ENCODE measurements around the gene WDR18.

The WDR18 gene

DNA sequence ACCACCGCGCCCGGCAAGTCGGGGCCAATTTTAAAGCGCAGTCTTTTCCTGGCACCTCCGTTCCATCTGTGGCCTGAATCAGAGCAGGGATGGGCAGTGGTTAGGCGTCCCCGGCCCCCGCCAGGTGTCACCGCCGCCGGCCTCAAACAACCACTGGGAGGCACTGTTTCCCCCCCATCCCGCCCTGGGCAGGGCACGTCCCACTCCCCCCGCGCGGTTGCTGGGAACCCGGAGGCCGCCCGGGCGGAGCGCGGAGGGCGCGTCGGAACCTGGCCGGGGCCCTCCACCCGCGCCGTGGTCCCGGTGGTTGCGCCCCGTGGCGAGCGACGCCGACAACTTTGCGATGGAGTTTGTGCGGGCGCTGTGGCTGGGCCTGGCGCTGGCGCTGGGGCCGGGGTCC, 15.9 kb downstream of the WDR18 start, which contains the start of gene GRIN3B:
Gene GRIN3B (plus strand): TSS at position 325 of the 400 bp plus-strand sequence. CDS start 19 bp downstream, at position 344.
- Histone ChIP-seq H3K9me3 (ENCODE audit: control insufficient read depth, low read length) (no peaks in the 10 kb centered on the region), H3K4me1 (ENCODE audit: control insufficient read depth, insufficient read depth, low read length, poor library complexity, severe bottlenecking) (peaks cover 24% of the 10 kb centered on the region), H3K36me3 (ENCODE audit: control insufficient read depth, insufficient read depth, low read length) (no peaks in the 10 kb centered on the region), H3K4me3 (ENCODE audit: insufficient read depth, low read depth, low read length, poor library complexity, severe bottlenecking) (no peak within 1 kb of the TSS), H3K27ac (ENCODE audit: insufficient read depth, low read length, poor library complexity, severe bottlenecking) (peak within 1 kb of the TSS; percentile 4), H3K27me3 (replicated peaks; ENCODE audit: control insufficient read depth, insufficient read depth, low read length, poor library complexity, severe bottlenecking) (peaks cover 18% of the 10 kb centered on the region)
- DNase-seq, result peak; percentile 42 to 47 (median 46)

DNA sequence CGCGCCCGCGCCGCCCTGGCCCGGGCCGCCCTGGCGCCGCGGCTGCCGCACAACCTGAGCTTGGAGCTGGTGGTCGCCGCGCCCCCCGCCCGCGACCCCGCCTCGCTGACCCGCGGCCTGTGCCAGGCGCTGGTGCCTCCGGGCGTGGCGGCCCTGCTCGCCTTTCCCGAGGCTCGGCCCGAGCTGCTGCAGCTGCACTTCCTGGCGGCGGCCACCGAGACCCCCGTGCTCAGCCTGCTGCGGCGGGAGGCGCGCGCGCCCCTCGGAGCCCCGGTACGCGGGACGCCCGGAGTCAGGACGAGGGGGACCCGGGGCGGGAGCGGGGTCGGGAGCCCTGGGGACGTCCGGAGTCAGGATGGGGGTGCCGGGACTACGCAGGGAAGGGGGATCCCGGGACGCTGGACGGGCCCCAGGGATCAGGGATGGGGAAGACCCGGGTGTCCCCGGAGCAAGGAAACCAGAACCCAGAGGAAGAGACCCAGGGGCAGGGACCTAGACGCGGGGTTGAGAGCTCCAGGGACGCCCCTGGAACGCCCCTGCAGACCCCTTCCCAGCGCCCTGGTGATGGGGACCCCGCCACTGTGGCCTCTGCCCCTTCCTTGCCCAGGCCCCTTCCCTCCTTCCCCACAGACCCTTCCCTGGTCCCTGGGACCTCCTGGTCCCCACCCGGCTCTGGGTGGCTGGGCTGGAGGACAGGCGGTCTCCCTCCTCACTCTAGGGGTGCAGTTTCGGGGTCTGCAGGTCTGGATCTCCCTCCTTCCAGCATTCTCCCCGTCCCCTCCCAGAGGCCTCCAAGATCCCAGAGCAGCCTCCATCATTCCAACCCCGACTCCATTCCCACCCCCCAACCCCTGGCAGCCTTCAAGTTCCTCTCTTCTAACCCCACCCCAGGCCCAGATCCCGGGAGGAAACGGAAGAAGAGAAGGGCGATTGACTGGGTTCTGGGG, 16.7 kb downstream of the WDR18 start:
- H3K36me3 ChIP-seq (ENCODE audit: control insufficient read depth, insufficient read depth, low read length), result no peaks in the 10 kb centered on the region
- no peak for DNase-seq
- H3K9me3 ChIP-seq (ENCODE audit: control insufficient read depth, low read length), result no peaks in the 10 kb centered on the region
- H3K27me3 ChIP-seq (replicated peaks; ENCODE audit: control insufficient read depth, insufficient read depth, low read length, poor library complexity, severe bottlenecking), result peaks cover 18% of the 10 kb centered on the region
- H3K27ac ChIP-seq (ENCODE audit: insufficient read depth, low read length, poor library complexity, severe bottlenecking), result peak overlapping the region; percentile 4
- H3K4me1 ChIP-seq (ENCODE audit: control insufficient read depth, insufficient read depth, low read length, poor library complexity, severe bottlenecking), result peaks cover 21% of the 10 kb centered on the region
- no peak overlapping the region for H3K4me3 ChIP-seq (ENCODE audit: insufficient read depth, low read depth, low read length, poor library complexity, severe bottlenecking)

DNA sequence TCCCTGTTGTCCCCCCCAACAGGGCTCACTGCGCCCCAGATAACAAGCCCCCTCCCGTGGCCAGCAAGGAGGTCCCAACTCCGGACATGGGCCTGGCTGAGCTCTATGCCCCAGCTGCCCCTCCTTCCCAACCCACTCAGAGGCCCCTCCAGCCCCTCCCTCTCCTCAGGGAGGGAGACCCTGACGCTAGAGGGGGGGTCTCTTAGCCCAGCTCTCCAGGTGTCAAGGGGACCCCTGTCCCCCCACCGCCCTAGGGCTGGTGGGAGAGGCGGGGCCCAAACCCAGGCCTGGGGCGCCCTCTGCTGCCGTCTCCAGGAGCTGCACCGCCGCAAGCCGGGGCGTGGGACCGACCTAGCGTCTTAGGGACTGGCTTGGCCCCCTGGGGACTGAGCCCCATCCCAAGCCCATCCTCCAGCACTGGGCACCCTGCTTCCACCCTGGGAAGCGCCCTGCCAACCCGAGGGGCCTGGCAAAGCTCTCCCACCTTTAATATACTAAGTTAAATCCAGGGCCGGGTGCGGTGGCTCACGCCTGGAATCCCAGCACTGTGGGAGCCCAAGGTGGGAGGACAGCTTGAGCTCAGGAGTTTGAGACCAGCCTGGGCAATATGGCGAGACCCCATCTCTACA, 17.5 kb downstream of the WDR18 start:
- no peaks in the 10 kb centered on the region for H3K36me3 ChIP-seq (ENCODE audit: control insufficient read depth, insufficient read depth, low read length)
- DNase-seq, result peak; percentile 37 to 50 (median 43)
- peak overlapping the region; percentile 4 for H3K27ac ChIP-seq (ENCODE audit: insufficient read depth, low read length, poor library complexity, severe bottlenecking)
- no peak overlapping the region for H3K4me3 ChIP-seq (ENCODE audit: insufficient read depth, low read depth, low read length, poor library complexity, severe bottlenecking)
- H3K27me3 ChIP-seq (replicated peaks; ENCODE audit: control insufficient read depth, insufficient read depth, low read length, poor library complexity, severe bottlenecking), result peaks cover 18% of the 10 kb centered on the region
- peaks cover 14% of the 10 kb centered on the region for H3K4me1 ChIP-seq (ENCODE audit: control insufficient read depth, insufficient read depth, low read length, poor library complexity, severe bottlenecking)
- no peaks in the 10 kb centered on the region for H3K9me3 ChIP-seq (ENCODE audit: control insufficient read depth, low read length)

DNA sequence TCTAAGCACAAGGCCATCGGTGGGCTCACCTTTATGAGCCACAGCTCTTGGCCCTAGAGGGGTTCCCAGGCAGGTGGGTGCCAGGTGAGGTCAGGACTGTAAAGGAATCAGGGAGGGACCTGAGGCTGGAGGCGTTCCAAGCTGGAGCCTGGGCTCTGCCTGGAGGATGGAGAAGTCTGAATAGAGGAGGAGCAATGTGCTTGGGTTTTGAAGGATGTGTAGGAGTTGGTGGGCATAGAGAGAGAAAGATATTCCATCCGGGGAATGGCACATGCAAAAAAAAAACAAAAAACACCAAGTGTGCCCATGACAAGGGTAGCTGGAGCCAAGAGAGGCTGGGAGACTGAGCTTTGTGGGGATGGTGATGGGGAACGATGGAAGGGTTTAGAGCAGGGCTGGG, 18.5 kb downstream of the WDR18 start:
- peaks cover 18% of the 10 kb centered on the region for H3K27me3 ChIP-seq (replicated peaks; ENCODE audit: control insufficient read depth, insufficient read depth, low read length, poor library complexity, severe bottlenecking)
- no peaks in the 10 kb centered on the region for H3K9me3 ChIP-seq (ENCODE audit: control insufficient read depth, low read length)
- no peak overlapping the region for H3K4me3 ChIP-seq (ENCODE audit: insufficient read depth, low read depth, low read length, poor library complexity, severe bottlenecking)
- H3K36me3 ChIP-seq (ENCODE audit: control insufficient read depth, insufficient read depth, low read length), result no peaks in the 10 kb centered on the region
- H3K27ac ChIP-seq (ENCODE audit: insufficient read depth, low read length, poor library complexity, severe bottlenecking), result no peak overlapping the region
- no peak for DNase-seq
- peaks cover 14% of the 10 kb centered on the region for H3K4me1 ChIP-seq (ENCODE audit: control insufficient read depth, insufficient read depth, low read length, poor library complexity, severe bottlenecking)

DNA sequence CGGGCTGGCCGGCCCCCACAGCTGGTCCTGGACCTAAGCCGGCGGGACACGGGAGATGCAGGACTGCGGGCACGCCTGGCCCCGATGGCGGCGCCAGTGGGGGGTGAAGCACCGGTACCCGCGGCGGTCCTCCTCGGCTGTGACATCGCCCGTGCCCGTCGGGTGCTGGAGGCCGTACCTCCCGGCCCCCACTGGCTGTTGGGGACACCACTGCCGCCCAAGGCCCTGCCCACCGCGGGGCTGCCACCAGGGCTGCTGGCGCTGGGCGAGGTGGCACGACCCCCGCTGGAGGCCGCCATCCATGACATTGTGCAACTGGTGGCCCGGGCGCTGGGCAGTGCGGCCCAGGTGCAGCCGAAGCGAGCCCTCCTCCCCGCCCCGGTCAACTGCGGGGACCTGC, 19.1 kb downstream of the WDR18 start:
- Histone ChIP-seq H3K27me3 (replicated peaks; ENCODE audit: control insufficient read depth, insufficient read depth, low read length, poor library complexity, severe bottlenecking) (peaks cover 18% of the 10 kb centered on the region), H3K36me3 (ENCODE audit: control insufficient read depth, insufficient read depth, low read length) (no peaks in the 10 kb centered on the region), H3K9me3 (ENCODE audit: control insufficient read depth, low read length) (no peaks in the 10 kb centered on the region), H3K4me3 (ENCODE audit: insufficient read depth, low read depth, low read length, poor library complexity, severe bottlenecking) (no peak overlapping the region), H3K27ac (ENCODE audit: insufficient read depth, low read length, poor library complexity, severe bottlenecking) (no peak overlapping the region), H3K4me1 (ENCODE audit: control insufficient read depth, insufficient read depth, low read length, poor library complexity, severe bottlenecking) (peaks cover 14% of the 10 kb centered on the region)
- no peak for DNase-seq

DNA sequence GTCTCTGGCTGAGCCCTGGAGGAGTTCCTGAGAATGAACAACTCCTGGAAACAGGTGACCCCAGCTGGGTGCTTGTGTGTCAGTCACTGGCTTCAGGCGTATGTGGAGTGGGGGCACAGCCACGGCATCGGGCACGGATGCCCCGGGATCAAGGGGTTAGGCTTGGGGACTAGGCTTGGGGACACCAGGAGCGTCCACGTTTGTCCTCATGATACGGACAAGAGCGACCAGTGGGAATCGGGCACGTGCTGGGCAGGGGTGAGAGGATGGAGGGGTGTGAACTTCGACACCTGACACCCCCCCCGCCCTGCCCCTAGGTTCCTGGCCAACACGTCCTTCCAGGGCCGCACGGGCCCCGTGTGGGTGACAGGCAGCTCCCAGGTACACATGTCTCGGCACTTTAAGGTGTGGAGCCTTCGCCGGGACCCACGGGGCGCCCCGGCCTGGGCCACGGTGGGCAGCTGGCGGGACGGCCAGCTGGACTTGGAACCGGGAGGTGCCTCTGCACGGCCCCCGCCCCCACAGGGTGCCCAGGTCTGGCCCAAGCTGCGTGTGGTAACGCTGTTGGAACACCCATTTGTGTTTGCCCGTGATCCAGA, 20.2 kb downstream of the WDR18 start:
- no peak for DNase-seq
- Histone ChIP-seq H3K36me3 (ENCODE audit: control insufficient read depth, insufficient read depth, low read length) (no peaks in the 10 kb centered on the region), H3K4me1 (ENCODE audit: control insufficient read depth, insufficient read depth, low read length, poor library complexity, severe bottlenecking) (peaks cover 14% of the 10 kb centered on the region), H3K27ac (ENCODE audit: insufficient read depth, low read length, poor library complexity, severe bottlenecking) (no peak overlapping the region), H3K9me3 (ENCODE audit: control insufficient read depth, low read length) (no peaks in the 10 kb centered on the region), H3K4me3 (ENCODE audit: insufficient read depth, low read depth, low read length, poor library complexity, severe bottlenecking) (no peak overlapping the region), H3K27me3 (replicated peaks; ENCODE audit: control insufficient read depth, insufficient read depth, low read length, poor library complexity, severe bottlenecking) (peaks cover 15% of the 10 kb centered on the region)

DNA sequence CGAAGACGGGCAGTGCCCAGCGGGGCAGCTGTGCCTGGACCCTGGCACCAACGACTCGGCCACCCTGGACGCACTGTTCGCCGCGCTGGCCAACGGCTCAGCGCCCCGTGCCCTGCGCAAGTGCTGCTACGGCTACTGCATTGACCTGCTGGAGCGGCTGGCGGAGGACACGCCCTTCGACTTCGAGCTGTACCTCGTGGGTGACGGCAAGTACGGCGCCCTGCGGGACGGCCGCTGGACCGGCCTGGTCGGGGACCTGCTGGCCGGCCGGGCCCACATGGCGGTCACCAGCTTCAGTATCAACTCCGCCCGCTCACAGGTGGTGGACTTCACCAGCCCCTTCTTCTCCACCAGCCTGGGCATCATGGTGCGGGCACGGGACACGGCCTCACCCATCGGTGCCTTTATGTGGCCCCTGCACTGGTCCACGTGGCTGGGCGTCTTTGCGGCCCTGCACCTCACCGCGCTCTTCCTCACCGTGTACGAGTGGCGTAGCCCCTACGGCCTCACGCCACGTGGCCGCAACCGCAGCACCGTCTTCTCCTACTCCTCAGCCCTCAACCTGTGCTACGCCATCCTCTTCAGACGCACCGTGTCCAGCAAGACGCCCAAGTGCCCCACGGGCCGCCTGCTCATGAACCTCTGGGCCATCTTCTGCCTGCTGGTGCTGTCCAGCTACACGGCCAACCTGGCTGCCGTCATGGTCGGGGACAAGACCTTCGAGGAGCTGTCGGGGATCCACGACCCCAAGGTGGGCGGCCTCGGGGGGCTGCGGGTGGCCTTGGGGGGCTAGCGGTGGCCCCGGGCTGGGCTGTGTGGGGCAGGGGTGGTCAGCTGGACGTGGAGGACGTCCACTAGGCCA, 20.9 kb downstream of the WDR18 start:
- Histone ChIP-seq H3K27me3 (replicated peaks; ENCODE audit: control insufficient read depth, insufficient read depth, low read length, poor library complexity, severe bottlenecking) (peaks cover 11% of the 10 kb centered on the region), H3K4me1 (ENCODE audit: control insufficient read depth, insufficient read depth, low read length, poor library complexity, severe bottlenecking) (peaks cover 14% of the 10 kb centered on the region), H3K27ac (ENCODE audit: insufficient read depth, low read length, poor library complexity, severe bottlenecking) (no peak overlapping the region), H3K36me3 (ENCODE audit: control insufficient read depth, insufficient read depth, low read length) (peaks cover 7% of the 10 kb centered on the region), H3K4me3 (ENCODE audit: insufficient read depth, low read depth, low read length, poor library complexity, severe bottlenecking) (no peak overlapping the region), H3K9me3 (ENCODE audit: control insufficient read depth, low read length) (no peaks in the 10 kb centered on the region)
- DNase-seq, result no peak

DNA sequence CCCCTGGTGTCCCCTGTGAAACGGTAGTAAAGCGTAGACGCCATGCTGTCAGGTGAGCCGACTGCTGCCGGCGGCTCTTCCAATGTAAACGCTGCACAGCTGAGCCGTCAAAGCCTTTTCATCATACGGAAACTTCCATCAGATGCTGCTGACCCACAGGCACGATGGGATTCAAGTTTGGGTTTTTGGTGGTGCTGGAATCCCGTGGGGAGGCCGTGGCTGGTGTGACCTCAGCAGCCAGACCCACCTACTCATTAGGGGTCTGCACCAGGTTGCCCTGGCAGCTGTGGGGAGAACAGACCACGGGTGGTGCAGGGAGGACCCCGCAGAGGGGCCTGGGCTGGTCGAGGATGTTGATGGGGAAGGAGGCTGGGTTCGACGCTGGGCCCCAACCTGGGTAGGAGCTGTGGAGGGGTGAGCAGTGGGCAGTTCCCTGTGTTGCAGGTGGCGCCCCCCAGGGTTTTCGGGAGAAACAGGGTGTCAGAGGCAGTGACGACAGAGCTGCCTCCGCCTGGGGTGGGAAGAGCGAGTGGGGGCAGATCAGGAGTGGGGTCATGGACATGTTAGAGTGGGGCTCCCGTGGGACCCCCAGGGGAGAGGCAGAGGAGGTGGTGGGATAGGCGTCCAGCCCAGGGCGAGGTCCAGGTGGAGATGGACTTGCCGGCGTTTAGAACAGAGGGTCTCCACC, 22.7 kb downstream of the WDR18 start:
- H3K27ac ChIP-seq (ENCODE audit: insufficient read depth, low read length, poor library complexity, severe bottlenecking), result no peak overlapping the region
- H3K27me3 ChIP-seq (replicated peaks; ENCODE audit: control insufficient read depth, insufficient read depth, low read length, poor library complexity, severe bottlenecking), result no peaks in the 10 kb centered on the region
- H3K4me1 ChIP-seq (ENCODE audit: control insufficient read depth, insufficient read depth, low read length, poor library complexity, severe bottlenecking), result peaks cover under 1% of the 10 kb centered on the region
- H3K36me3 ChIP-seq (ENCODE audit: control insufficient read depth, insufficient read depth, low read length), result peaks cover 23% of the 10 kb centered on the region
- H3K4me3 ChIP-seq (ENCODE audit: insufficient read depth, low read depth, low read length, poor library complexity, severe bottlenecking), result no peak overlapping the region
- DNase-seq, result no peak
- H3K9me3 ChIP-seq (ENCODE audit: control insufficient read depth, low read length), result no peaks in the 10 kb centered on the region
